ENCODE measurements around the gene CSNK1G1.
A peak's percentile ranks its signal among the peaks of the same experiment; 100 is the strongest.
"Not testable (repeated sequence)": the region's sequence is repeated elsewhere in the genome, so short reads cannot be mapped to it uniquely, and the experiment has no call there.

The CSNK1G1 gene

GRCh38 chr15:64246364-64247189 lies 109.4 kb downstream of the CSNK1G1 start:
- peak; percentile 94 for DNase-seq (ENCODE audit: low spot score)
- FAIRE-seq, result peak; percentile 91

DNA sequence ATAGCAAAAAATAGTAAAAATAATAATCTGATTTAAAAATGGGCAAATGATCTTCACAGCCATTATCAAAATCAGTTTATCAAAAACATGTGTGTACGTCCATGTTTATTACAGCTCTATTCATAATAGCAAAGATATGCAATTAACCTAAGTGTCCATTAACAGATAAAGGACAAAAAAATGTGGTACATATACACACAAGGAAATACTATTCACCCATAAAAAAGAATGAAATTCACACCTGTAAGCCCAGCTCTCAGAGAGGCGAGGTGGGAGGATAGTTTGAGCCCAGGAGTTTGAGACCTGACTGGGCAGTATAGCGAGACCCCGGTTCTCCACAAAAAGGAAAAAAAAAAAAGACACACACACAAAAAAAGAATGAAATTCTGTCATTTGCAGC lies 110.6 kb downstream of the CSNK1G1 start:
- FAIRE-seq, result no peak
- no peak for DNase-seq (ENCODE audit: low spot score)

DNA sequence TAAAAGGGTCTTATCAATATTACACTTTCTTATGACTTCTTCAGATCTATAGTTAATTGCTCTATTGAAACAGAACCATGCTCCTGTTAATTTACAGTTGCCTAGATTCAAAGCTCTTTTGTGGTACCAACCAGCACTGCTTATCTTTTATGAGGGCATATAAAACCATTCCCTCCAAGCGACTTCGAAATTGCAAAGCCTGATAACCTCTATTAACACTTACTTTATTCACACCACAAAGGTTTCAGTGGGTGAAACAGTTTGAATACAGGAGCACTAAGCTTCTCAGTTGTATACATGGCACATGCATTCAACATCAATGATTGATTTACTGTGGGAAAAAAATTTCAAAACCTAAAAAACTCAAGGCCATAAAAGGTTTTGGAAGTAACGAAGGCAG lies 118.3 kb downstream of the CSNK1G1 start:
- DNase-seq (ENCODE audit: low spot score) (no peak), FAIRE-seq (no peak)

GRCh38 chr15:64236156-64236894 lies 119.6 kb downstream of the CSNK1G1 start:
- DNase-seq (ENCODE audit: low spot score), result no peak
- no peak for FAIRE-seq

DNA sequence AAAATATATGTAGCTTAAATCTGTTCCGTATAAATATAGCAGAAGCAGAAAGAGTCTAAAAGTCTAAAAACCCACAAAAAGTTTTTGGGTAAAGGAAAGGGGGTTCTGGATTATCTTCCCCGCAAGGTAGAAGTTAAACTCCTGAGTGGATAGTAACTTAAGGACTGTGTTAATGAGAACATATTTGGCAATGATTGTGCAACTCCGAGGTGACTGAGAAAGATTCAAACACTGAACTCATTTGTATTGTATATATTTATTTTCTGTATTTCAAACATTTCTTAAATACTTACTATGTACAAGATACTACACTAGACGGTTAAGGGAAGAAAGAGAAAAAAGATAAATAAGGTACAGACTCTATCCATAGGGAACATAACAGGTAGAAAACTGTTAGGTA lies 120.4 kb downstream of the CSNK1G1 start:
- FAIRE-seq (no peak), DNase-seq (ENCODE audit: low spot score) (no peak)

DNA sequence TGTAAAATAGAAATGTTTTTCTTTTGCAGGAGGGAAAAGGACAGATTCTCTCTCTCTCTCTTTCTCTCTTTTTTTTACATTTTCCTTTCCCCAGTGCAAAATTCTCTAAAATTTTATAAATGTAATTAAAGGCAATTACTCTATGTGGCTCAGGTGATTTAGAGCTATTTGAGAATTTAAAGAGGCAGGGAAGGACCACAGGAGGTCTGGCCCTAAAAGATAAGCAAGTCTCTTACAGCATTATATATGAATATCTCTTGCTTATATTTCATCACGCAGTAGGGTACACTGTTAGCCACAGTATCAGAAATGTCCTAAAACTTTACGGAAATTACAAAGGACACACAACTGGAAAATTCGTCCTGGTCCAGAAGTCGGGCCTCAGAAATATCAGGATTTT lies 122.7 kb downstream of the CSNK1G1 start:
- DNase-seq (ENCODE audit: low spot score) (no peak), FAIRE-seq (no peak)

GRCh38 chr15:64232400-64232799 lies 123.6 kb downstream of the CSNK1G1 start:
- DNase-seq (ENCODE audit: low spot score) (peak; percentile 91), FAIRE-seq (peak; percentile 99)

DNA sequence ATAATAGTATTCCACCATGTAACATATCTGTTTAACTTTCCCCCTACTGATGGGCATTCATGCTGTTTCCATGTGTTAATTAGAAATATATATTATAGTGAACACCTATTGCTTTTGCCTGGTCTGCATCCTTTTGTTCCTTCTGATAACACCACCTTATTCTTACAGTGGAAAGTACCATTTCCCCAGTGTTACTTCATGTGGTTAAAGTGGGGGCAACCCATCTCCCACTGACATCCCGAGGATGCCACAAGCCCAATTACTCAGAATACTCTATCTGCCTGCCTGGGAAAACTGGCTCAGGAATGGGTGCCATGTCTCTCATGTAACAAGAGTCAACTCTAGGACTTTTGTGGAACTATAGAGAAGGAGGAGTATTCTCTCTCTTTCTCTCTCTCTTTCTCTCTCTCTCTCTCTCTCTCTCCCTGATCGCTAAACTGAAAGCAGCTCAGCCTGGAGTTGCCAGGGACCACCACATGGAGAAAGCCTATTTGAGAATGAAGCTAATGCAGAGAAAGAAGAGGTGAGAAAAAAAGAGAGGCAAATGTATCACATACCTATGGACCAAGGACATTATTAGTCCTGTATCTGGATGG lies 126.7 kb downstream of the CSNK1G1 start:
- no peak for FAIRE-seq
- DNase-seq (ENCODE audit: low spot score), result no peak

GRCh38 chr15:64225804-64226203 lies 130.2 kb downstream of the CSNK1G1 start:
- DNase-seq (ENCODE audit: low spot score) (no peak), FAIRE-seq (no peak)

- no peak for DNase-seq (ENCODE audit: low spot score)
- no peak for FAIRE-seq
These were observed 131.5 kb downstream of the CSNK1G1 start for GRCh38 chr15:64224511-64224910.

DNA sequence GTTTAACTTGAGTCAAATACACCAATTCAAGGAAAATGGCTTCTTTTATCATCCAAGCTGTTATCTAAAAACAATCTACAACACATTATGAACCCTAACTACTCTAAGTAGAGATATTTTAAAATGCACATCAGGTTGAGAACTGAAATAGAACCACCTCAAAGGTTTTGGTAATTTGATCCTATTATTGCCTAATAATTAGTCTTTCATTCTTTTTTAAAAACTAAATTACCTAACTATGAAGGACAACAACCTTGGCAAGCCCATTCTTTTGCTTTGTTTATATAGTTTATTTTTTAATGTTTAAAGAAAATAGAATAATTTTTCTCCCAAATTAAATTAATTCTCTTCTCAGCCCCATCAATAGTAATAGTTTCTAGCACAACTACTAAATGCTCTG lies 132.1 kb downstream of the CSNK1G1 start:
- DNase-seq (ENCODE audit: low spot score), result no peak

DNA sequence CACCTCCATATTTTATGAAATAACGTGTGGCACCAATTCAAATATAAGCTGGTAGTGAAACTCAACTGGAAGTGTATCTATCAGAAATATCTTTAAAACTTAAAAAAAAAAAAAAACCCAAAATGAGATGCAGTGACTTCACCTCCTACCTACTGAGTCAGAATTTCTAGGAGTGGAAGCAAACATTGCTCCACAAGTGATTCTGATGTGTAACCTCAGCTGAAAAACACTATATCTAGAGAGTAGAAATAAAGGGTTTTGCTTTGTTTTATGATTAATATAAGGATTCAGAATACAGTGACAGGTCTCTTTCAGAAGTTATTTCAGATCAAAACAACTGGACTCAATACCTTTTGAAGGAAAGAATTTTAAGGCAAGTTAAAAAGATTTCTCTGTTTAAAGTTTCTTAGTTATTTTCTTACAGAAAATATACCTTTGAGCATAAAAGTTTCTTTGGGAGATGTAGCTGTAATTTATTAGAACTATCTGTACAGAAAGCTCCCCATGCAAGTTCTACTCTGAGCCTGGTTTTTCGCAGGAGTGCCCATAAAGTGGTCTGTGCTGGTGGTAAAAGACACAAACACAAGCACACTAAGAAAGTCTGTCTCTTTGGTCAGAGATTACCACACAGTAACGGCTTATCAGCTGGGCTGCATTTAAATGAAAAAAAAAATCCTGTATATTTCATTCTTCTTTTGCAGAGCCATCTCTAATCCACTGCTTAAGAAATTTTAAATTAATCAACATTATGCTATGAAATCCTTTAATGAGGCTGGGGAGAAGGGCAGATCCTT lies 133.2 kb downstream of the CSNK1G1 start:
- FAIRE-seq (no peak), DNase-seq (ENCODE audit: low spot score) (no peak)

More for the DNA sequence above, 132.1 kb downstream of the CSNK1G1 start:
- no peak for FAIRE-seq

DNA sequence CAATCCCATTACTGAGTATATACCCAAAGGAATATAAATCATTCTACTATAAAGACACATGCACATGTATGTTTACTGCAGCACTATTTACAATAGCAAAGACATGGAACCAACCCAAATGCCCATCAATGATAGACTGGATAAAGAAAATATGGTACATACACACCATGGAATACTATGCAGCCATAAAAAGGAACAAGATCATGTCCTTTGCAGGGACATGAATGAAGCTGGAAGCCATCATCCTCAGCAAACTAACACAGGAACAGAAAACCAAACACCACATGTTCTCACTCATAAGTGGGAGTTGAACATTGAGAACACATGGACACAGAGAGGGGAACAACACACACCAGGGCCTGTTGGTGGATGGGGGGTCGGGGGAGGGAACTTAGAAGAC lies 134.1 kb downstream of the CSNK1G1 start:
- not testable (repeated sequence) for DNase-seq (ENCODE audit: low spot score); FAIRE-seq

GRCh38 chr15:64217429-64217750 lies 138.6 kb downstream of the CSNK1G1 start:
- not testable (repeated sequence) for DNase-seq (ENCODE audit: low spot score); FAIRE-seq

- DNase-seq (ENCODE audit: low spot score) (no peak), FAIRE-seq (no peak)
These were observed 139.1 kb downstream of the CSNK1G1 start for GRCh38 chr15:64216730-64217428.

- no peak for DNase-seq (ENCODE audit: low spot score)
- no peak for FAIRE-seq
These were observed 139.8 kb downstream of the CSNK1G1 start for GRCh38 chr15:64216196-64216595.

GRCh38 chr15:64213646-64214045 lies 142.3 kb downstream of the CSNK1G1 start:
- DNase-seq (ENCODE audit: low spot score) (no peak), FAIRE-seq (no peak)

- DNase-seq (ENCODE audit: low spot score) (no peak), FAIRE-seq (no peak)
These were observed 144.3 kb downstream of the CSNK1G1 start for GRCh38 chr15:64211696-64212095.

GRCh38 chr15:64210371-64210770 lies 145.6 kb downstream of the CSNK1G1 start:
- FAIRE-seq (no peak), DNase-seq (ENCODE audit: low spot score) (no peak)

DNA sequence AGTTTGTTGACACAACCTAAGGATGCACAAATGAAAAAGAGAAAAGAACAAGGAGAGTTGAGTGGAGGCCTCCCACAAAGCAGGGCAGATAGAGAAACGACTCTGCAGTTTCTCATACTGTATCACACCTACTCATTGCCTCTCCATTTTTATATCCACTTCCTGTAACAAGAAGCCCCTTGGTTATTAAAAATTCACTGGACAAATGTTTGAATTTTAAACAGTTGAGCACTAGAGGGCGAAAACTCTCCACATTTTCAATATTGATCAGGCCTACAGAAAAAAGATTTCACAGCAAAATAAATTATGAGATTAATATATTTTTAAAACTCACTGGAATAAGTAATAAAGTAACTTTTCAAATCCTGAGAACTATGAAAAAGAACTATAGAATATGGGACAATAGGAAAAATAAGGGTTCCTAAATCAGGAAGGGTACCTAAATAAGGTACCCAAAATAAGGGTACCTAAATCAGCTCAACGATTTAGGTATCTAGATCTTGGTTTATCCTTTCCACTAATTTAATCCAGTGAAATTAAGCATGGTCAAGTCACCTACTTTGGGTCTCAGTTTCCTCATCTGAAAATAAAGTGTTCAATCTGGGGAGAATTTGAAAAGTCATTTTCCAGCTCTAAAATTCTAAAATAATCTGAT lies 146.2 kb downstream of the CSNK1G1 start:
- DNase-seq (ENCODE audit: low spot score) (peak; percentile 42), FAIRE-seq (peak; percentile 87)

Data from RCC 7860 (cell line).